ENCODE measurements around the gene RNF8. TPM values are rescaled to one million over a fixed set of nuclear protein-coding genes. Genes with fewer than 3 reads are reported as not detected.
"Not testable (repeated sequence)": the region's sequence is repeated elsewhere in the genome, so short reads cannot be mapped to it uniquely, and the experiment has no call there.

The RNF8 gene
- total RNA-seq, 1 donor from 2014 or later, result 33.3 TPM

DNA sequence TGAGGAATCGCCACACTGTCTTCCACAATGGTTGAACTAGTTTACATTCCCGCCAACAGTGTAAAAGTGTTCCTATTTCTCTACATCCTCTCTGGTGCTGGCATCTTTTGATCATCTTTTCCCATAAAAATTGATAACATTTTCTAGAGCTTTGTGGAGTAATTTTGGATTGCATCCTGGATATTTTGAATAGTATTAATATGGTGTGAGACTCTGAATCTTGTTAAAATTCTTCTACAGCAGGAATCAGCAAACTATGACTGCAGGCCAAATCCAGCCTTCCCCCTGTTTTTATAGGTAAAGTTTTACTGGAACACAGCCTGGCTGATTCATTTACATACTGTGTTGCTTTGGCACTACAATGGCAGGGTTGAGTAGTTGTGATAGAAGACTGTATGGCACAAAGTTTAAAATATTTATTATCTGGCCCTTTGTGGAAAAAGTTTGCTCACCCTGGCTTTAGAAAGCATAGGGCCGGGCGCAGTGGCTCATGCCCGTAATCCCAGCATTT lies 15.0 kb upstream of the RNF8 start:
- no peak overlapping the region for H3K27ac Mint-ChIP-seq (ENCODE audit: unreplicated experiment)
- H3K9me3 Mint-ChIP-seq, result no peaks in the 10 kb centered on the region
- H3K4me3 Mint-ChIP-seq, result no peak overlapping the region
- H3K36me3 Mint-ChIP-seq (ENCODE audit: low read depth), result no peaks in the 10 kb centered on the region
- H3K4me1 Mint-ChIP-seq, result peaks cover 4% of the 10 kb centered on the region
- TF ChIP-seq, protein P1, sequence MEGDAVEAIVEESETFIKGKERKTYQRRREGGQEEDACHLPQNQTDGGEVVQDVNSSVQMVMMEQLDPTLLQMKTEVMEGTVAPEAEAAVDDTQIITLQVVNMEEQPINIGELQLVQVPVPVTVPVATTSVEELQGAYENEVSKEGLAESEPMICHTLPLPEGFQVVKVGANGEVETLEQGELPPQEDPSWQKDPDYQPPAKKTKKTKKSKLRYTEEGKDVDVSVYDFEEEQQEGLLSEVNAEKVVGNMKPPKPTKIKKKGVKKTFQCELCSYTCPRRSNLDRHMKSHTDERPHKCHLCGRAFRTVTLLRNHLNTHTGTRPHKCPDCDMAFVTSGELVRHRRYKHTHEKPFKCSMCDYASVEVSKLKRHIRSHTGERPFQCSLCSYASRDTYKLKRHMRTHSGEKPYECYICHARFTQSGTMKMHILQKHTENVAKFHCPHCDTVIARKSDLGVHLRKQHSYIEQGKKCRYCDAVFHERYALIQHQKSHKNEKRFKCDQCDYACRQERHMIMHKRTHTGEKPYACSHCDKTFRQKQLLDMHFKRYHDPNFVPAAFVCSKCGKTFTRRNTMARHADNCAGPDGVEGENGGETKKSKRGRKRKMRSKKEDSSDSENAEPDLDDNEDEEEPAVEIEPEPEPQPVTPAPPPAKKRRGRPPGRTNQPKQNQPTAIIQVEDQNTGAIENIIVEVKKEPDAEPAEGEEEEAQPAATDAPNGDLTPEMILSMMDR (conservative IDR thresholded peaks at IDR 0.05), result no peak
- no peak for DNase-seq (ENCODE audit: low read depth, low spot score)
- H3K27me3 Mint-ChIP-seq (ENCODE audit: low read depth), result no peaks in the 10 kb centered on the region

GRCh38 chr6:37339741-37340638 lies 13.8 kb upstream of the RNF8 start:
- TF ChIP-seq, protein P1 (conservative IDR thresholded peaks at IDR 0.05), result no peak
- H3K27ac Mint-ChIP-seq (ENCODE audit: unreplicated experiment), result no peak overlapping the region
- H3K4me1 Mint-ChIP-seq, result peaks cover 4% of the 10 kb centered on the region
- no peak overlapping the region for H3K4me3 Mint-ChIP-seq
- no peaks in the 10 kb centered on the region for H3K36me3 Mint-ChIP-seq (ENCODE audit: low read depth)
- no peaks in the 10 kb centered on the region for H3K9me3 Mint-ChIP-seq
- DNase-seq (ENCODE audit: low read depth, low spot score), result no peak
- H3K27me3 Mint-ChIP-seq (ENCODE audit: low read depth), result peaks cover 5% of the 10 kb centered on the region

GRCh38 chr6:37340639-37340943 lies 13.2 kb upstream of the RNF8 start:
- H3K4me3 Mint-ChIP-seq, result no peak overlapping the region
- DNase-seq (ENCODE audit: low read depth, low spot score), result no peak
- TF ChIP-seq, protein P1 (conservative IDR thresholded peaks at IDR 0.05), result no peak
- peaks cover 4% of the 10 kb centered on the region for H3K4me1 Mint-ChIP-seq
- no peak overlapping the region for H3K27ac Mint-ChIP-seq (ENCODE audit: unreplicated experiment)
- peaks cover 5% of the 10 kb centered on the region for H3K27me3 Mint-ChIP-seq (ENCODE audit: low read depth)
- no peaks in the 10 kb centered on the region for H3K36me3 Mint-ChIP-seq (ENCODE audit: low read depth)
- no peaks in the 10 kb centered on the region for H3K9me3 Mint-ChIP-seq

GRCh38 chr6:37343248-37343647 lies 10.5 kb upstream of the RNF8 start:
- no peak overlapping the region for H3K4me3 Mint-ChIP-seq
- no peak overlapping the region for H3K27ac Mint-ChIP-seq (ENCODE audit: unreplicated experiment)
- H3K4me1 Mint-ChIP-seq, result no peaks in the 10 kb centered on the region
- H3K27me3 Mint-ChIP-seq (ENCODE audit: low read depth), result peaks cover 7% of the 10 kb centered on the region
- no peaks in the 10 kb centered on the region for H3K36me3 Mint-ChIP-seq (ENCODE audit: low read depth)
- H3K9me3 Mint-ChIP-seq, result no peaks in the 10 kb centered on the region
- no peak for DNase-seq (ENCODE audit: low read depth, low spot score)
- TF ChIP-seq, protein P1 (conservative IDR thresholded peaks at IDR 0.05), result no peak

- DNase-seq (ENCODE audit: low read depth, low spot score), result no peak
- H3K36me3 Mint-ChIP-seq (ENCODE audit: low read depth), result no peaks in the 10 kb centered on the region
- TF ChIP-seq, protein P1 (conservative IDR thresholded peaks at IDR 0.05), result no peak
- no peak overlapping the region for H3K4me3 Mint-ChIP-seq
- H3K4me1 Mint-ChIP-seq, result no peaks in the 10 kb centered on the region
- no peaks in the 10 kb centered on the region for H3K9me3 Mint-ChIP-seq
- peaks cover 7% of the 10 kb centered on the region for H3K27me3 Mint-ChIP-seq (ENCODE audit: low read depth)
- no peak overlapping the region for H3K27ac Mint-ChIP-seq (ENCODE audit: unreplicated experiment)
Observed at GRCh38 chr6:37344308-37344707, 9.5 kb upstream of the RNF8 start.

GRCh38 chr6:37345804-37346203 lies 8.0 kb upstream of the RNF8 start:
- H3K27ac Mint-ChIP-seq (ENCODE audit: unreplicated experiment); H3K9me3 Mint-ChIP-seq; H3K4me1 Mint-ChIP-seq; H3K27me3 Mint-ChIP-seq (ENCODE audit: low read depth); H3K36me3 Mint-ChIP-seq (ENCODE audit: low read depth); H3K4me3 Mint-ChIP-seq; DNase-seq (ENCODE audit: low read depth, low spot score): not testable (repeated sequence)

Data from neural crest cell (in vitro differentiated cells).